K562 (cell line): ENCODE measurements around the gene OPA1. TPM values are rescaled to one million over a fixed set of nuclear protein-coding genes. Genes with fewer than 3 reads are reported as not detected.

Source experiments
- ATAC-seq: fragments of 200-7000 bp; cut with Tn5 transposase; 3 replicates; pipeline ENCODE4 v1.9.1; 2020; ENCODE audit warnings: moderate library complexity
- BruUV-seq: library from RNA; stranded (reverse); fragments of 400-500 nt; replicated peaks from 2 replicates; lab custom pipeline; 2021; lab: Mats Ljungman, UMichigan
- CTCF ChIA-PET: fragments of 300-600 bp; formaldehyde crosslinking; extraction: SDS; loops from one replicate; lab custom pipeline; 2021; ENCODE audit warnings: low intra/inter-chr PET ratio; lab: Yijun Ruan, JAX
- POLR2A ChIA-PET: fragments of 300-600, 350-650 bp; sonication (Branson Sonifier 250); formaldehyde crosslinking; extraction: SDS; loops from one replicate; lab custom pipeline; 2021; ENCODE audit warnings: antibody characterized with exemption, inconsistent platforms; lab: Yijun Ruan, JAX
- DNase-seq, 4 experiments: peaks; one replicate each; pipeline versions ENCODE4 v3.0.0 to v3.0.0-alpha.2; 2011 to 2018; ENCODE audit warnings: low spot score in 3 of 4, mixed read lengths in 3 of 4; ENCODE audit errors: extremely low read depth in 1 of 4
- FAIRE-seq: peaks from 2 replicates; lab custom pipeline; 2011; peaks lifted over from hg19 to GRCh38; lab: Jason Lieb, UNC
- H2AFZ ChIP-seq: 2 replicates; pipeline ENCODE4 v1.6.0; 2011; ENCODE audit warnings: low read depth, low read length, control low read depth, inconsistent platforms
- H3K27ac ChIP-seq: fragments of 200-600 bp; 3 replicates; pipeline ENCODE4 v1.8.0; 2011; ENCODE audit warnings: low read depth, mild to moderate bottlenecking, control low read depth, inconsistent platforms, low read length, moderate library complexity, mixed read lengths; ENCODE audit errors: extremely low read depth
- H3K27me3 ChIP-seq, 2 experiments: fragments of 300-600 bp in 1 of 2; 2 replicates in 1 of 2; 3 replicates in 1 of 2; pipeline versions ENCODE4 v1.6.0 to v1.8.0; 2011; ENCODE audit warnings: inconsistent platforms in 2 of 2, low read length in 2 of 2, mild to moderate bottlenecking in 1 of 2, mixed read lengths in 1 of 2, moderate library complexity in 1 of 2; ENCODE audit not compliant: control insufficient read depth in 2 of 2, insufficient read depth in 2 of 2
- H3K36me3 ChIP-seq: fragments of 300-600 bp; 3 replicates; pipeline ENCODE4 v1.8.0; 2011; ENCODE audit warnings: mild to moderate bottlenecking, low read length, inconsistent platforms; ENCODE audit not compliant: control insufficient read depth, insufficient read depth
- H3K4me1 ChIP-seq, 2 experiments: fragments of 200-600 bp in 1 of 2; replicated peaks in 1 of 2; 2 replicates in 1 of 2; 3 replicates in 1 of 2; pipeline versions ENCODE4 v1.5.1 to v1.8.0; 2011; ENCODE audit warnings: inconsistent platforms in 2 of 2, low read length in 2 of 2, mild to moderate bottlenecking in 1 of 2, mixed read lengths in 1 of 2, moderate library complexity in 1 of 2; ENCODE audit not compliant: control insufficient read depth in 2 of 2, insufficient read depth in 2 of 2
- H3K4me2 ChIP-seq: 2 replicates; pipeline ENCODE4 v1.6.1; 2011; ENCODE audit warnings: low read length, control low read depth, inconsistent platforms, mixed read lengths; ENCODE audit not compliant: insufficient read depth
- H3K4me3 ChIP-seq: fragments of 200-600 bp; sonication (generic), shearing (Covaris generic); 2 replicates; pipeline ENCODE4 v1.5.1; 2016; ENCODE audit warnings: control low read depth, inconsistent platforms
- H3K79me2 ChIP-seq: fragments of 200-600 bp; 3 replicates; pipeline ENCODE4 v1.8.0; 2011; ENCODE audit warnings: low read length, inconsistent platforms; ENCODE audit not compliant: control insufficient read depth, insufficient read depth
- H3K9ac ChIP-seq, 2 experiments: 2 replicates each; pipeline versions ENCODE4 v1.6.0 to v1.6.1; 2011; ENCODE audit warnings: low read depth in 2 of 2, low read length in 2 of 2, control low read depth in 1 of 2, inconsistent platforms in 1 of 2, mild to moderate bottlenecking in 1 of 2, mixed read lengths in 1 of 2; ENCODE audit not compliant: insufficient read depth in 1 of 2
- H3K9me1 ChIP-seq: one replicate; pipeline ENCODE4 v1.6.0; 2011; ENCODE audit warnings: inconsistent platforms, mild to moderate bottlenecking, low read length, moderate library complexity; ENCODE audit not compliant: control insufficient read depth, insufficient read depth
- H3K9me3 ChIP-seq: replicated peaks from 2 replicates; pipeline ENCODE4 v1.5.1; 2011; ENCODE audit warnings: low read depth, low read length, inconsistent platforms; ENCODE audit not compliant: control insufficient read depth, insufficient read depth
- H4K20me1 ChIP-seq: replicated peaks from 2 replicates; pipeline ENCODE4 v1.6.1; 2011; ENCODE audit warnings: low read length, inconsistent platforms, mixed read lengths; ENCODE audit not compliant: control insufficient read depth, insufficient read depth
- JUND ChIP-seq, 2 experiments: IDR thresholded peaks; 2 replicates in 1 of 2; 3 replicates in 1 of 2; pipeline ENCODE4 v1.6.1; 2011; ENCODE audit warnings: borderline replicate concordance in 2 of 2, low read depth in 2 of 2, low read length in 2 of 2, improper control_type of control experiment in 1 of 2, missing biosample characterization in 1 of 2, missing genetic modification characterization in 1 of 2, missing genetic modification reagents in 1 of 2
- KLF16 ChIP-seq: IDR thresholded peaks from 2 replicates; pipeline ENCODE4 v1.6.1; 2016; ENCODE audit warnings: antibody characterized with exemption
- RAD21 ChIP-seq, 2 experiments: fragments of 250-450 bp in 1 of 2; fragments of 450-650 bp in 1 of 2; sonication (Bioruptor Pico) in 1 of 2; formaldehyde crosslinking in 1 of 2; IDR thresholded peaks in 1 of 2; conservative IDR thresholded peaks in 1 of 2; 2 replicates each; pipeline versions ENCODE4 v1.4.0 to v1.8.0; 2020 to 2022; ENCODE audit warnings: mild to moderate bottlenecking in 2 of 2, moderate library complexity in 1 of 2
- ZNF134 ChIP-seq: fragments of 250-450 bp; sonication (Bioruptor Pico); conservative IDR thresholded peaks from 2 replicates; pipeline ENCODE4 v1.4.0; 2020
- ZNF766 ChIP-seq: fragments of 200-800 bp; sonication (Bioruptor generic); conservative IDR thresholded peaks from 2 replicates; pipeline ENCODE4 v1.6.1; 2016; ENCODE audit warnings: missing genetic modification characterization, missing compliant biosample characterization
- WGBS: fragments of 100-300 bp; shearing (Covaris generic); methylation state at CpG from one replicate; pipeline ENCODE4 v1.1.6; 2016; ENCODE audit warnings: low coverage, mixed read lengths; ENCODE audit not compliant: insufficient coverage; ENCODE audit errors: missing lambda C conversion rate; 5-methylcytosine and 5-hydroxymethylcytosine counted together
- in situ Hi-C: fragments of 300-500 bp; cut with MboI; formaldehyde crosslinking; loops from 4 replicates; pipeline ENCODE4 v1.15.0; 2018; ENCODE audit warnings: inconsistent platforms, mixed read lengths
- intact Hi-C: fragments of 100-400 bp; cut with micrococcal nuclease; formaldehyde crosslinking; loops from 2 replicates; pipeline ENCODE4 v1.14.2; 2022
- polyA plus RNA-seq, 8 experiments: library from polyadenylated mRNA; depleted of rRNA in 4 of 8; stranded (reverse) in 5 of 8; unstranded in 3 of 8; fragments of >200 nt; fragmentation: Nextera tagmentation in 2 of 8; fragmentation: Illumina TruSeq in 1 of 8; extraction: Ambion mirVana in 2 of 8; extraction: Trizol in 1 of 8; gene quantifications; 2 replicates each; pipeline versions ENCODE4 v1.2.1 to v1.2.3, GENCODE V29; 2011 to 2014; ENCODE audit warnings: inconsistent platforms in 1 of 8, missing spikeins in 1 of 8
- total RNA-seq, 7 experiments: library from RNA; depleted of rRNA in 6 of 7; stranded (reverse); fragments of >200 nt in 6 of 7; fragmentation: Illumina TruSeq in 2 of 7; extraction: Trizol in 2 of 7; gene quantifications; 2 replicates each; pipeline versions ENCODE4 v1.2.1 to v1.2.3, GENCODE V29; 2011 to 2021; ENCODE audit warnings: low replicate concordance in 1 of 7
- TF ChIP-seq, protein P1 (sequence below): sonication (generic); formaldehyde crosslinking; IDR thresholded peaks from 2 replicates; pipeline ENCODE4 v1.8.1; 2022; ENCODE audit warnings: missing genetic modification reagents
- TF ChIP-seq, protein P2 (sequence below): IDR thresholded peaks from 2 replicates; pipeline ENCODE4 v1.6.1; 2011; ENCODE audit warnings: borderline replicate concordance, low read depth, mild to moderate bottlenecking, moderate library complexity, low read length; ENCODE audit not compliant: insufficient read depth, poor library complexity, severe bottlenecking
- TF ChIP-seq, protein P3 (sequence below): fragments of 150-350 bp; conservative IDR thresholded peaks from 2 replicates; pipeline ENCODE4 v1.6.1; 2014; ENCODE audit warnings: low read length
- TF ChIP-seq, protein P4 (sequence below), 3 experiments: IDR thresholded peaks in 2 of 3; conservative IDR thresholded peaks in 1 of 3; 2 replicates each; pipeline ENCODE4 v1.5.1; 2011 to 2012; ENCODE audit warnings: low read length in 3 of 3, mild to moderate bottlenecking in 3 of 3, control low read depth in 2 of 3, improper control_type of control experiment in 1 of 3, inconsistent platforms in 1 of 3, low read depth in 1 of 3, mixed read lengths in 1 of 3, moderate library complexity in 1 of 3; ENCODE audit not compliant: insufficient read depth in 2 of 3

Gene OPA1
- total and polyA plus RNA-seq, 9 of the 15 experiments (the other 6 are each of a cell fraction or from before 2014, with no cell fraction given): 19.7 to 127 (median 94.7) TPM

DNA sequence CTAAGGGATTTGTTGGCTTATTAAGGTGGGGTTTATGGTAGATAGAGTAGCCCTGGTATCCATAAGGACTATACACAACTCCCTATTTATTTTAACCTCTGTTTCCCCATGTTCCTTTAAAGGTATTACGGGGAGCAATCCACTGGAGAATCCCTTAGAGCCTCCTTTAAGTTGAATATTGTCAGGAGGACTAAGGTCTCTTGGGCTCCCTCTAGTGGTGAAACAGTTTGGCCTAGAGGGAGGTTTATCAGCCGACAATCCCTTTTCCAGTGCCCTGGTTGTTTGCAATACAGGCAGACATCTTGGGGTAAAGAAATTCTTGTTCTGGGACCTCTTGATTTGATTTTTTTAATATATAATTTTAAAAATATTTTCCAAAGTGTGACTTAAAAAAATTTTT is 12.9 kb downstream of the OPA1 start:
- Histone ChIP-seq H3K36me3 (peaks cover 30% of the 10 kb centered on the region; the same call in 2 of the 3 replicates), H4K20me1 (peaks cover 5% of the 10 kb centered on the region; the same call in 1 of the 2 replicates), H3K4me3 (no peak overlapping the region), H2AFZ (no peak overlapping the region), H3K9ac (no peak overlapping the region), H3K79me2 (peaks cover 55% of the 10 kb centered on the region), H3K9me1 (no peaks in the 10 kb centered on the region), H3K4me1 (no peaks in the 10 kb centered on the region), H3K9me3 (no peaks in the 10 kb centered on the region), H3K27me3 (no peaks in the 10 kb centered on the region), H3K27ac (no peak overlapping the region), H3K4me2 (no peak overlapping the region)
- ChIA-PET POLR2A (no interaction called here), CTCF (no interaction called here)
- DNase-seq (peak; percentile 59 to 86 (median 66)), ATAC-seq (peak; percentile 99), FAIRE-seq (peak; percentile 91)
- 18% methylated on average over 2 of the region's 2 CpGs for WGBS
- in situ Hi-C loops (no loop called here), intact Hi-C loops (no loop called here)
- BruUV-seq: no TSS peak
- 0 out of 2 replicates have a peak, but pooled peaks have one; percentile 22 for TF ChIP-seq KLF16
- TF ChIP-seq RAD21 (CRISPR knock-in tag; conservative IDR thresholded peaks at IDR 0.05 in 1 of 2, IDR thresholded peaks at IDR 0.05 in 1 of 2): peak; percentile 36 to 45; a peak in 3 of 4 replicates
- TF ChIP-seq, protein P1, sequence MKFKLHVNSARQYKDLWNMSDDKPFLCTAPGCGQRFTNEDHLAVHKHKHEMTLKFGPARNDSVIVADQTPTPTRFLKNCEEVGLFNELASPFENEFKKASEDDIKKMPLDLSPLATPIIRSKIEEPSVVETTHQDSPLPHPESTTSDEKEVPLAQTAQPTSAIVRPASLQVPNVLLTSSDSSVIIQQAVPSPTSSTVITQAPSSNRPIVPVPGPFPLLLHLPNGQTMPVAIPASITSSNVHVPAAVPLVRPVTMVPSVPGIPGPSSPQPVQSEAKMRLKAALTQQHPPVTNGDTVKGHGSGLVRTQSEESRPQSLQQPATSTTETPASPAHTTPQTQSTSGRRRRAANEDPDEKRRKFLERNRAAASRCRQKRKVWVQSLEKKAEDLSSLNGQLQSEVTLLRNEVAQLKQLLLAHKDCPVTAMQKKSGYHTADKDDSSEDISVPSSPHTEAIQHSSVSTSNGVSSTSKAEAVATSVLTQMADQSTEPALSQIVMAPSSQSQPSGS (CRISPR knock-in tag): no peak
- TF ChIP-seq, protein P2, sequence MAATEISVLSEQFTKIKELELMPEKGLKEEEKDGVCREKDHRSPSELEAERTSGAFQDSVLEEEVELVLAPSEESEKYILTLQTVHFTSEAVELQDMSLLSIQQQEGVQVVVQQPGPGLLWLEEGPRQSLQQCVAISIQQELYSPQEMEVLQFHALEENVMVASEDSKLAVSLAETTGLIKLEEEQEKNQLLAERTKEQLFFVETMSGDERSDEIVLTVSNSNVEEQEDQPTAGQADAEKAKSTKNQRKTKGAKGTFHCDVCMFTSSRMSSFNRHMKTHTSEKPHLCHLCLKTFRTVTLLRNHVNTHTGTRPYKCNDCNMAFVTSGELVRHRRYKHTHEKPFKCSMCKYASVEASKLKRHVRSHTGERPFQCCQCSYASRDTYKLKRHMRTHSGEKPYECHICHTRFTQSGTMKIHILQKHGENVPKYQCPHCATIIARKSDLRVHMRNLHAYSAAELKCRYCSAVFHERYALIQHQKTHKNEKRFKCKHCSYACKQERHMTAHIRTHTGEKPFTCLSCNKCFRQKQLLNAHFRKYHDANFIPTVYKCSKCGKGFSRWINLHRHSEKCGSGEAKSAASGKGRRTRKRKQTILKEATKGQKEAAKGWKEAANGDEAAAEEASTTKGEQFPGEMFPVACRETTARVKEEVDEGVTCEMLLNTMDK: peak; percentile 44
- TF ChIP-seq JUND (IDR thresholded peaks at IDR 0.05; ENCODE audit: borderline replicate concordance, low read depth, low read length): 0 out of 2 replicates have a peak, but pooled peaks have one; percentile 23
- TF ChIP-seq JUND (tag; IDR thresholded peaks at IDR 0.05; ENCODE audit: borderline replicate concordance, low read depth, low read length): no peak
- TF ChIP-seq ZNF134 (CRISPR knock-in tag): no peak
- peak; percentile 97 for TF ChIP-seq ZNF766
- TF ChIP-seq, protein P3, sequence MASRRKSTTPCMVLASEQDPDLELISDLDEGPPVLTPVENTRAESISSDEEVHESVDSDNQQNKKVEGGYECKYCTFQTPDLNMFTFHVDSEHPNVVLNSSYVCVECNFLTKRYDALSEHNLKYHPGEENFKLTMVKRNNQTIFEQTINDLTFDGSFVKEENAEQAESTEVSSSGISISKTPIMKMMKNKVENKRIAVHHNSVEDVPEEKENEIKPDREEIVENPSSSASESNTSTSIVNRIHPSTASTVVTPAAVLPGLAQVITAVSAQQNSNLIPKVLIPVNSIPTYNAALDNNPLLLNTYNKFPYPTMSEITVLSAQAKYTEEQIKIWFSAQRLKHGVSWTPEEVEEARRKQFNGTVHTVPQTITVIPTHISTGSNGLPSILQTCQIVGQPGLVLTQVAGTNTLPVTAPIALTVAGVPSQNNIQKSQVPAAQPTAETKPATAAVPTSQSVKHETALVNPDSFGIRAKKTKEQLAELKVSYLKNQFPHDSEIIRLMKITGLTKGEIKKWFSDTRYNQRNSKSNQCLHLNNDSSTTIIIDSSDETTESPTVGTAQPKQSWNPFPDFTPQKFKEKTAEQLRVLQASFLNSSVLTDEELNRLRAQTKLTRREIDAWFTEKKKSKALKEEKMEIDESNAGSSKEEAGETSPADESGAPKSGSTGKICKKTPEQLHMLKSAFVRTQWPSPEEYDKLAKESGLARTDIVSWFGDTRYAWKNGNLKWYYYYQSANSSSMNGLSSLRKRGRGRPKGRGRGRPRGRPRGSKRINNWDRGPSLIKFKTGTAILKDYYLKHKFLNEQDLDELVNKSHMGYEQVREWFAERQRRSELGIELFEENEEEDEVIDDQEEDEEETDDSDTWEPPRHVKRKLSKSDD: no peak
- TF ChIP-seq, protein P4, sequence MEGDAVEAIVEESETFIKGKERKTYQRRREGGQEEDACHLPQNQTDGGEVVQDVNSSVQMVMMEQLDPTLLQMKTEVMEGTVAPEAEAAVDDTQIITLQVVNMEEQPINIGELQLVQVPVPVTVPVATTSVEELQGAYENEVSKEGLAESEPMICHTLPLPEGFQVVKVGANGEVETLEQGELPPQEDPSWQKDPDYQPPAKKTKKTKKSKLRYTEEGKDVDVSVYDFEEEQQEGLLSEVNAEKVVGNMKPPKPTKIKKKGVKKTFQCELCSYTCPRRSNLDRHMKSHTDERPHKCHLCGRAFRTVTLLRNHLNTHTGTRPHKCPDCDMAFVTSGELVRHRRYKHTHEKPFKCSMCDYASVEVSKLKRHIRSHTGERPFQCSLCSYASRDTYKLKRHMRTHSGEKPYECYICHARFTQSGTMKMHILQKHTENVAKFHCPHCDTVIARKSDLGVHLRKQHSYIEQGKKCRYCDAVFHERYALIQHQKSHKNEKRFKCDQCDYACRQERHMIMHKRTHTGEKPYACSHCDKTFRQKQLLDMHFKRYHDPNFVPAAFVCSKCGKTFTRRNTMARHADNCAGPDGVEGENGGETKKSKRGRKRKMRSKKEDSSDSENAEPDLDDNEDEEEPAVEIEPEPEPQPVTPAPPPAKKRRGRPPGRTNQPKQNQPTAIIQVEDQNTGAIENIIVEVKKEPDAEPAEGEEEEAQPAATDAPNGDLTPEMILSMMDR (IDR thresholded peaks at IDR 0.05 in 2 of 3, conservative IDR thresholded peaks at IDR 0.05 in 1 of 3; ENCODE audit: insufficient read depth in 2 of 3, low read depth in 1 of 3, low read length in 3 of 3): peak; percentile 55 to 81 (median 78)
